Endometrial microvascular endothelial cells (primary cell): ENCODE data around the gene CEPT1. TPM values are rescaled to one million over a fixed set of nuclear protein-coding genes. Genes with fewer than 3 reads are reported as not detected.

Source experiments
- in situ Hi-C: cut with HindIII; loops from 2 replicates; pipeline ENCODE4 v1.10.0; 2017; ENCODE audit warnings: low sequenced_read_pairs, low pct_unique_long_range_greater_than_20kb; ENCODE audit errors: inconsistent ontology term
- total RNA-seq: library from RNA; depleted of rRNA; stranded (reverse); fragments of >200 nt; gene quantifications from one replicate; pipeline ENCODE4 v1.2.3, GENCODE V29; 2015; ENCODE audit errors: inconsistent ontology term

The CEPT1 gene
- total RNA-seq, 1 donor from 2014 or later, result 28.9 TPM

DNA sequence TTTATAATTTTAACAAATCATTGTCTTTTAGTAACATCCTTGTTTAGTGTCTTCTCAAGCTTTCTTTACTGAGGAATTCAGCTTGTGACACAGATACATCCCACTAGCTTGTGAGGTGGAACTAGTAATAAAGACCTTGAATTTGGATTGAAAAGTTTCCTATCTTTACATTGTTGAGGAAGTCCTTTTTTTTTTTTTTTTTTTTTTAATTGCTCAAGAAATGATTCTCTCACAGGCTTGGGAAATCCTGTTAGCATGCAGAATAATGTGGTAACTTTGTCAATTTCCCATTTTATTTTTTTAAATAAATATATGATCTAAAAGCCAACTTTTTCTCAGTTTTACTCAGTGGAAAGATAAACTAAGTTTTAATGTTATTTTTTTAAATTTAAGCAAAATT, 44.6 kb downstream of the CEPT1 start:
- in situ Hi-C loops, result no loop called here

DNA sequence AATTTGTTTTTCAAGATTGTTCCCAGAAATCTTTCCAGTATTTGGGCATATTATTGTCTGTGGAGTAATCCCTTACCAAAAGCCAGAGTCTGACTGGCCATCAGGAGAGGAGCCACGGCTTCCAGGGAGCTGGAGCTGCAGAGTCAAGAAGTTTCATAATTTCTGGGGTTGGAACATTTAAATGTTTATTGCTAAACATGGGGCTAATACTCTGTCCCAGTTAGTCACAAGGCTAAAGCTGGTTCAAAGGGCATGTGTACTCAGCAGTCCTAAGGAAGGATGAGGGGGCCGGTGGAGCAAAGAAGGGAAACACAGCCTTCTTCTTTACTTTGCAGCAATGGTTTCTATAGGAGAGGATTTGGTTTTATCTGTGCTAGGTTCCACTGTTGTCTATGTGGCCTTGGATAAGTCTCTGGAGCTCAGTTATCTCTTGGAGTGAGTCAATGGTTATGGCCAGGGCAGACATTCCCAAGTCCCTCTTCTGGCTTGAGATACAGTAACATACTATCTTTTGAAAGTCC, 51.0 kb downstream of the CEPT1 start:
- in situ Hi-C loops, result no loop called here

DNA sequence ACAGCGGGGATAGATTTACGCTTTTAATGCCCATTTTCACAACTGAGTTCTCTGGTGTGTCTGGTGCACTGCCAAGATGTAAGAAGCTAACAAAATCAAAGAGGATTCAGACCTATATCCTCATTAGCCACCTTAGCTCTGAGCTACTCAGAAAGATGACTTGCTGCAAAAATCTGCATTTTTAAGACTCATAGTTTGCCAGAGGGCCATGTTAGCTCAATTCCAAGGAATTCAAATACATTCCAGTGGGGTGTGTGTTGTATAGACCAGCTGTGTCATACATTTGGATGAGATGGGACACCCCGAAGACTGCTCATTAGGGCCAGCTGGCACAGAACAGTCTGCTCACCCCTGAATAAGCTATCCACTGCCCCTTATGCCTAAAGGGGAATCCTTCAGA, 51.5 kb downstream of the CEPT1 start:
- in situ Hi-C loops, result no loop called here

DNA sequence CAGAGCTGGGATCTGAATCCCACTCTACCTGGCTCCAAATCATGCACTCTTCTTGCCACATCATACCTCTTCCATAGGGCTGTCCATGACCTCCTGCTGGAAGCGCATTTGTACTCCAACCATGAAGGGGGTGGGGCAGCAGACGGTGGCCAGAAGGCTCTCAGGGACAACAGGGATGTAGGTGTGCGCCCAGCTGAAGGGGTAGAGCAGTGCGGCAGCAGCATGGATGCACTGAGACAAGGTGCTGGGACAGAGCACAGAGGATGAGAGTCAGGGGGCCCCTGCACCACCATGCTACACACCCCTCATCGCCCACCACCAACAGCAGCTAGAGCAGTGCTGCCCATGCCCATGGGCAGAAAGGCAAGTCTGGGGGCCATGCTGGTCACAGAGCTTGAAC, 52.1 kb downstream of the CEPT1 start:
- in situ Hi-C loops, result no loop called here

DNA sequence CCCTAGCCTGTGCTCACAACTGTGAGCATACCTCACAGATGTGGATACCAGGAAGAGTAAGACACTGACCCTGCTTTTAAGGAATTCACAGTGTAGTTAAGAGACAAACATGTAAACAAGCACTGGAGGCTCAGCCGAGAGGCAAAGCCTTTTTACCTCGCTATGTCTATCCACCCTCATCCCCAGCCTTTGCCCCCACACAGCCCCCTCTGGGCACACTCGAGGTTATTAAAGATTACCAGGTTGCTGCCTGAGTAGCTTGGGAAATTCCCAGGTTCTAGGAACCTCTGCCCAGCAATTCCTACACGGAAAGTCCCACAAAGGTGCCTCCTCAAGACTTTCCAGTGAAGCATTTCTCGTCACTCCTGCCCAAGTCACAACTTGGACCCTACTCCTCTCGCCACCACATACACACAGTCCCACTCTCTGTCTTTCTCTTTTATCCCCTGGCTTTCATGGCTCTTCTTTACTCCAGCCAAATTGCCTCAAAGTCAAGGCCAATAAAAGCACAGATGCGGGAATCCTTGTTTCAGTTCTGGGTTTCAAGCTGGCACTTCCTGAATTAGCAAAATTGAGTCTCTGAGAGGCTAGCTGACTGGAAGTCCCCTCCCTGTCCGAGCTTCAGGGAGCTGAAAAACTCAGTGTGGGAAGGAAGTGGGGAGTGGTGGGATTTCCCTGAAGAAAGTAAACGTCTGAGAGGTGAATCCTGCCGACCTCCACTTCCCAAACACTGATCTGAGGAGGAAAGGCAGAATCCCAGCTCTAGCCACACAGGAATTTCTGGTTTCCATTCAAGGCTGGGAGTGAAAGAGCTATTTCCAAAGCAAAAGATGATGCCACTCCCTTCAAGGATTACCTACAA, 52.9 kb downstream of the CEPT1 start:
- in situ Hi-C loops, result no loop called here

DNA sequence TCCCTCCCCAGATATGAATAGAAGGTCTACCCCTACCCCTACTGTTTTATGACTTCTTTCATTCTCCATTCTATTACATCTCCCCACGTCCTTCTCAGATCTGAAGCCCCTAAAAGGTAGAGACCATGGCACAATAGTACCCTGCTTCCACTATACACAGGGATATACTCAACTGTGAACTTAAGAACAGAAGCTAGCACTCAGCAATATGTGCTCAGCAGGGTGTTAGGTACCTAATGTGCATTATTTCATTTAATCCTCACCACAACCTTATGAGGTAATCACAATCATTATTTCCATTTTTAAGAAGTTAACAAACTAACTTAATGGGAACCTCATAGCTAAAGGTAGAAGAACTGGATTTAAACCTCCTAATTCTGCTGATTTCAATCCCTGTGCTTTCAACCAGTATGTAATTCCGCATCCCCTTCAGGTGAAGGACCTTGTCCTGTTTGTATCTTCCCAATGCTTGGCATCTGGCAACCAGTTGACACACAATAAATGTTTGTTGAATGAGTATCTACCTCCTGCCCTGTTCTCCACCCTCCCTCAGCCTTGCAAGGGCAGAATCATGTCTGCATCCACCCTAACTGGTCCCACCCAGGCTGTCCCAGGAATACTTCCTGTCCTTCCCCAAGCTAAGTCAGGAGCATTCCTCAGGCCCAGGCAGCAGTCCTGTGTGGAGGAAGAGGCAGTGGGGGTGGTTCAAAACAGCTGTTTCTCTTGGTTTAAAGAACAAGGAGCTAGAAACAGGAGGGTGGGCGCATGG, 53.9 kb downstream of the CEPT1 start:
- in situ Hi-C loops, result no loop called here

DNA sequence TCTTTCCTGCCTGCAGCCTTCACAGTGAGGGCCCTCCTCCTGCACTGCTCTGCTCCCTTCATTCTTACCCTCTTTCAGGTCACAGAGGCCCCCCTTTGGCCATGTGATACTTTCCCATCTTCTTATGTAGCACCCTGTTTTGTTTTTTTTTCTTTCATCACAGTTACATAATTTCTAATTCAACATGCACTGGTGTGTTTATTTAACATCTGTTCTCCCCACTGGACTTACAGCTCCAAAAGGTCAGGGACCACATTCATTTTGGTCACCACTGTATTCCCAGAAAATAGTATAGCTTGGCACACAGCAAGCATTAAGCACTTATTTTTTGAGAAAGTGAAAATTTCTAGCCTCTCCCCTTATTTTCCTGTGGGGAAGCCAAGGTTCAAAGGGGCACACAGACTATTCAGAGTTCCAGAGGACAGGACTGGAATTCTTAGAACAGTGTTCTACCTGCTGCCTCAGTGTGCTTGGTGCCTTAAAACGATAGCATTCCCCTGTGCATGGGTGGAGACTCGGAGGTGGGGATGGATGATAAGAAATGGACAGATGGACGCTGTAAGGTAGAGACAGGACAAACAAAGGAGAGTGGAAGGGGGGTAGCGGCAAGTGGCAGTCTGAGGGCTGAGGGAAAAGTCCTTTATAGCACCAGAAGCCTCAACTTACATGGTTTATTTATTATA, 55.1 kb downstream of the CEPT1 start:
- in situ Hi-C loops, result no loop called here

DNA sequence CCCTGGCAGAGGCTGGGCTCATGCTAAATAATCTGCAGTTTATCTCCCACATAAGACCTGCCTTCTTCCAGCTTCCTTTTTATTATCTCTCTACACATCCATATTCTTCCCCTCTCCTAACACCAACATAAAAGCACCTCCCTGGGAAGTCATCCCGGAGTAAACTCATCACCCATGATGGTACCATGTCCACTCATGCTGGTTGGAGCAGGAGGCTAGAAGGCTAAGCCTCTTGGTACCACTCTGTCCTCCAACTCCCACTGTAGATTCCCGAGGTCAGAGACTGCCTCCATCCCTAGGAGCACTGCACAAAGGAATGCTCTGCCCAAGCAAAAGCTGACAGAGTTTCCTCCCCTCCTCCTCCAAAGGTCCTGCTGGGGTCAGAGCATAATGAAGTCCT, 56.2 kb downstream of the CEPT1 start:
- in situ Hi-C loops, result no loop called here

DNA sequence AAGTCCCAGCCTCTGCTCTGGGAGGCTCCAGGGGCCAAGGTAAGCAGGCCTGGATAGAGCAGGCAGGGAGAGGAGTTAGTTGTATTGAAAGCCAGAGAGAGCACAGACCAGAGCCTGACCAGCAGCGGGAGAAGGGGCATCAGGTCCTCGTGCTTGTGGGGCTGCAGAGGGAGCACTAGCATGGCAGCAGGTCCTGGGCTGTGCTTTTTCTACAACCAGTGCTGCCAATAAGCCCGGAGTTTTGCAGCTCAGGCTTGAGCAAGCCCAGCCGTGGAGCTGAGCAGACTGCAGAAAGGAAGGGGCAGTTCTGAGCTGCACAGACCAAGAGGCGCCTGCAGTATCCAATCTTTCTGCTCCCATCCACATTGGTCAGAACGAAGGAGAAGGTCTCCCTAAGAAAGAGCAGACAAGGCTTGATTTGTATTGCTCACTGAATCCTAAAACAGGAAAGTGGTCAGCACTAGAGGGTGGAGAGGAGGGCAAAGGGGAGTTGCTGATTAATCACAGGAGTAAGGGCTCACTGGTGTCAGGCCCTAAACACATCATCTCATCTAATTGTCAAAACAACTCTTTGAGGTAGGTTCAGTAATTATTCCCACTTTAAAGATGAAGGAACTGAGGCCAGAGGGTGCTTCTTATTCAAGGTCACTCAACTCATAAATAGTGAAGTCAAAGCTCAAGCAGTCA, 57.7 kb downstream of the CEPT1 start:
- in situ Hi-C loops, result no loop called here

DNA sequence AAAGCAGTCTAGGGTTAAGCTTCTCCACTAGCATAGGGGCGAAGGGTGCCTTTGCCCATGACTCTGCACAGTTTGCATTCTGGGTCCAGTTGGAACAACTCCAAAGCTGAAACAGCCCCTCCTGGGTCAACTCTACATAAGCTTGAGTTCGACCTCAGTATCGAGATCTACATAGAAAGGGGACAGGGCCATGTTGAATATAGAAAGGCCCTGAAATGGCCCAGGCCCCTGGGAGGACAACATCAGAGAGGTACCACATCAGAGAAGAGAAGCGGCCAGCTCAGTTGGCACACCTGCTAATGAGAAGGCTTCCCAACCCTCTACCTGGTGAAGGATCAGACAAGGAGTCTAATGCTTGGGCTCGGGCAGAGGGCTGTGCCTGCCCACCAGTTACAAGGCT, 58.8 kb downstream of the CEPT1 start:
- in situ Hi-C loops, result no loop called here

DNA sequence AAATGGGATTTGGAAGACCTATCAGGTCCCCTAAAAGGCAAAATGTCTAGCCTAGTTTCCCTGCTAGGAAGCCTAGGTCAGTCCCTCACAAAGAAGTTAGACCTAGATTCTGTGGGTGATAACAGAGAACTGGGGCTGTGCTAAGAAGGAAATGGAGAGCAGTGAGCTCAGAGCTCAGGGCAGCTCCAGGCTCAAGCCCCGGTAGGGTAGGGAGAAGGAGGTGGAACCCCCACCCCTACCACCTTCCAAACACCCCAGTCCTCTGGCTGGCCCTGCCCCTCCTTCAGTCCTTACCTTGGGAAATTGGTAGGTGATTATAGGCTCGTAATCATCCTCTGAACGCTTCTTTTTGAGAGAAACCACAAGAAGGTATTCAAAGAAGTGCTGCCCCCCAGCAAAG, 59.3 kb downstream of the CEPT1 start:
- in situ Hi-C loops, result no loop called here

DNA sequence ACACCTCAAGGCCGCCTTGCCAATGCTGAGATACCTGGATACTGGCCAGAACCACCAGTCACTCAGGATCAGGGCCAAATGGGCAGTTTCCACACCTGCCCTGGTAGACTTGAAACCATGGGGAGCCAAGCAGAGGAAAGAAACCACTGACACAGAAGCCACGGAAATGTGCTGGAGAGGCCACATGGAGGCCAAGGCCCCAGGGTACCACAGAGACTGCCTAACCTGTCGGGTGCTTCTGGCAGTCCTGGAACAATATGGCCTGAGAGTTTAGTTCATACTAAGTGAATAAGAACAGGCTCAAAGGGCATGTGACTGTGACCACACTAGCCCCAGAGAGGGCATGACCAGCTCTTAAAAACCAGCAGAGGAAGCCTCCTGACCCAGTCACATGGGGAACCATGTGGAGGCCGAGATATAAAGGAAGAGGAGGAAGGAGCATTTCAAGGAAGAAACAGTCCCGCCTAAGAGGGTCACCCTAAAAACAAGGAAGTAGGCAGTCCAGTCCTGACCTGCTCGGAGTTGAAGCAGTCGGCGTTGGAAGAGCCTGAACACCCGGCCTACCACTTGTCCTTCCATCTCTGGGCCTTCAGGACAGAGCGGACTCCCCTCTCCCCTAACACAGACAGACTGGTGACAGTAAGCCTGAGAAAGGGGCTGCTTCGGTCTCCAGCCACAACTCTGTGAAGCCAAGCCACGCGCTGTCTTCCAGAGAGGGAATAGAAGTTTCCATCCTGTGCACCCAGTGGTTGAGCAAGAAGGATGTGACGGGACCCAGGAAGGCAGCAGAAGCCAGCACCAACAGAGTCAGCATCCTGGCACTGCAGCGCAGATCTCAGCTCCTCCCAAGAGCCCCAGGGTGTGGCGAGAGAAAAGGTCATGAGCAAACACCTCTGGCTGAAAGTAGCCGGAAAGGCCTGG, 60.1 kb downstream of the CEPT1 start, which contains the start of gene DENND2D:
TSS of gene DENND2D (minus strand) at position 766 of the 921 bp plus-strand sequence. CDS start at position 579, 187 bp downstream.
- in situ Hi-C loops, result loop anchor here (25.0 kb wide), 1 partner anchor 212 kb away; no protein-coding TSS in a partner anchor

DNA sequence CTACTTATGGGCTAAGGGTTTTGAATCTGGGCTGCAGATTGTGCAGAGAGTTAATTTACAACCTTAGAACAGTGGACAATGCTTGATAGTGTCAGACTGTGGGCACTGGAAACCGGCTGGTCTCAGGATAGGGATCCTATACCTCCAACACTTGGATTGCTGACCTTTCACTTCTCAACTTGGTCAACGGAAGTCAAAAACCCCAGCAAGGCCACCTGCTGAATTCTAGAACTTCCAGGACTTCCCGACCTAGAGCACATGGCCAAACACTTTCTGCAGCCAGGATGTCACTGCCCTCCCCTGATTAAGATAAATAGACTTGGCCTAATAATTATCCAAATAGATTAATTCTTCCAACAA, 60.8 kb downstream of the CEPT1 start:
- in situ Hi-C loops, result loop anchor here (25.0 kb wide), 1 partner anchor 212 kb away; no protein-coding TSS in a partner anchor

DNA sequence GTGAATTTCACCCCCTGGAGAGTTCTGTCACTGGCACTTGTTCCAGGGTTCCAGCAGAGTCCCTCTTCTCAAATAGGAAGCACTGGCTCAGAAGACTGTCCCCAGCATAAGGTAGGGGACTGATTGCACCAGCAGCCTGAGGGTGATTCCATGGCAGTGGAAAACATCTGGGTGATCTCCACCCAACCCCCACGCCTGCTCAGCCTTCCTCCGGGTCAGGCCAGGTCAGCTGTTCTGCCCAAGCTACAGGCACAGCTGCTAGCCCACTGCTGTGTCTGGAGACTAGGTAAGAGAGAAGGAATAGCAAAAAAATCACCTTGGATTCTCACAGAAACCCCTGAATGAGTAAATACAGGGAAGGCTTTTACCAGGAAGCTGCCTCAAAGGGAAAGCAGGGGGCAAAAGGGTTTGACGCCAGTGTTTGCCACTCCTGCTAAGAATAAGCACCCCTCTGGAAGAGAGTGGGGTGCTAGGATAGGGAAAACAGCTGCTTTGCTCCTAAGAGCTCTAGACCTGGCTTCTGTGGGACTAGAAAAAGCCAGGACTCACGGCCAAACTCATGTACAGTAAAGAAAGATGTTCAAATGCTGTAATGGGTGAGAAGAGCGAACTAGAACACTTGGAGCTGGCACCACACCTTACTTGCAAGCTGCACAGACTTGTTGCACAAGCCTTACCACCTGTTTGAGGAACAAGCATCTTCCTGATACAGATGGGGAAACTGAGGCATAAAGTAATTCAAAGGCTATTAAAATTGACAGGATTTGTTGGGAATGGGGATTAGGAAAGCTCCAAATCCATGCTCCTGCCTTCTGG, 61.5 kb downstream of the CEPT1 start:
- in situ Hi-C loops, result loop anchor here (25.0 kb wide), 1 partner anchor 211 kb away; no protein-coding TSS in a partner anchor

DNA sequence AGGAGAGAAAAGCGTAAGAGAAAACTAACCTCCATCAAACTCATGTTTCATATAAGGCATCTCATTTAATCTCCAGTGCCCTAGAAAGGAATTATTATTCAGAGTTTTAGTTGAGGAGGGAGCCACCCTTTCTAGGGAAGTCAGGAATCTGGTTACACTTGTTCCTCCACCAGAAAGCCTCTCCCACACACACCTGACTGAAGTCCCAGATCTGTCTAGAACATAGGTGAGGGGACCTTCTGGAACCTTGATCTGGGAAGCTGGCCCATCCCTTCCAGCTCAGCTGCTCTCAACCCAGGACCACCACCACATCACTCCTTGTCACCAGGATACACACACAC, 62.3 kb downstream of the CEPT1 start:
- in situ Hi-C loops, result loop anchor here (25.0 kb wide), 1 partner anchor 210 kb away; no protein-coding TSS in a partner anchor

DNA sequence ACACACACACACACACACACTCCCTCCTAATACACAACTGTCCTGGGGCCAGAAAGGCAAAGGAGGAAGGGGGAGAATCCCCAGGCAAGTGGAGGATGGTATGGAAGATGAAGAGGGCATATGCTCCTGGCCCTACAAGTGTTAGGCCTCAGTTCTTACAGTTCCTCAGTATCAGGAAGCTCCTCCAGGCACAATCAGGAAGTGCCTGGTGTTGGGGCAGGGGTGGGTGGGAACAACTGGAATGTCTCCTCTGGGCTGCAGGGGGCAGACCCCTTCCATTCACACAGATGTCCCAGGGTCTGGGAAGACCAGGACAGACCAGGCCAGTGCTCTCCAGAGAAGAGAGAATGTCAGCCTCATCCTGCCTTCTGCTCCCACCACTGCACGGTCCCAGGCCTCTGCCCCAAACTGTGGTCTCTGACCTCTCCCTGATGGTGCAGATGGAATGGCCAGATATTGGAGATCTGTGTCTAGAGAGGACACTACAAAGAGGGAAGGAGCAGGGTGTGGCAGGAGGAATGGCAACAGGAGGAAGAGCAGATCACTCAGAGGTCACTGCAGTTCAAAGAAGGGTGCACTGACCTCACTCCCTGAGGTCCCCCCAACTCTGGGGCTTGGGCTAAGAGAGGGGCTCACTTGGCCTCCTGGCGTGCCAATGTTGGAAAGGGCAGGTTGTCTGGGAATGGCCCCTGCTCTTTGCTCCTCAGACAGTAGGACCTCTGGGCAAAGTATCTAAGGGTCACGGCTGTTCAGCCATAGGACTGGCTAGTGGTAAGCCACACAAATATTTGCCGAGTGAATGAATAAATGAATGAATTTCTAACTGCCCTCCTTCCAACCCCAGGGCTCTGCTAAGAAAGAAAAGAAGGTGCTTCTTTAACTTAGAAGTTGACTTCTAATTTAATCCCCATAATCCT, 62.9 kb downstream of the CEPT1 start:
- in situ Hi-C loops, result loop anchor here (25.0 kb wide), 1 partner anchor 209 kb away; no protein-coding TSS in a partner anchor
